Posterior vena cava (tissue), 2 donors: ENCODE measurements around the gene LAMTOR1. TPM values are rescaled to one million over a fixed set of nuclear protein-coding genes. Genes with fewer than 3 reads are reported as not detected.

ENCODE experiments used
- DNase-seq: peaks from one replicate; pipeline ENCODE4 v3.0.0-alpha.2; 2020; ENCODE audit warnings: low spot score
- intact Hi-C, 2 donors: fragments of 100-400 bp; cut with DNase I; formaldehyde crosslinking; loops; one replicate each; pipeline versions ENCODE4 v1.14.1 to v1.14.2; 2022 to 2023
- total RNA-seq, 2 donors: library from RNA; stranded (reverse); fragmentation: NEBNext Ultra II Directional; extraction: Animal tissue kit (Norgen Biotek cat#: 25700); gene quantifications; one replicate each; pipeline ENCODE4 v1.2.1, GENCODE V29; 2021
- donor health status: DM: yes; HTN: yes; CAD: no.
- donor health status: DM: yes; HTN: yes; CAD: no.

The LAMTOR1 gene
- total RNA-seq, 2 donors from 2014 or later: 63.3 to 73.7 TPM

- intact Hi-C loops: no loop called here
- no peak for DNase-seq
Measured at GRCh38 chr11:72123117-72123653, 20.1 kb upstream of the LAMTOR1 start.

- DNase-seq: no peak
- intact Hi-C loops: no loop called here
Measured at GRCh38 chr11:72122607-72123006, 19.5 kb upstream of the LAMTOR1 start.

GRCh38 chr11:72120930-72121329, 17.8 kb upstream of the LAMTOR1 start:
- intact Hi-C loops: no loop called here
- DNase-seq: no peak

GRCh38 chr11:72119198-72119597, 16.1 kb upstream of the LAMTOR1 start:
- no peak for DNase-seq
- intact Hi-C loops: no loop called here

- DNase-seq: no peak
- intact Hi-C loops: no loop called here
Measured at GRCh38 chr11:72116019-72116755, 13.1 kb upstream of the LAMTOR1 start.

- intact Hi-C loops: loop anchor here in 1 of 2 donors (1.0 kb wide), 1 partner anchor 51 kb away; no protein-coding TSS in a partner anchor
- DNase-seq: no peak
Measured at GRCh38 chr11:72114570-72114969, 11.5 kb upstream of the LAMTOR1 start.

GRCh38 chr11:72112978-72113808, 10.1 kb upstream of the LAMTOR1 start:
- intact Hi-C loops: no loop called here
- no peak for DNase-seq

GRCh38 chr11:72112143-72112977, 9.3 kb upstream of the LAMTOR1 start, which contains the start of gene ANAPC15:
Gene ANAPC15 (minus strand): TSS chr11:72112695. CDS start chr11:72111276, 1,419 bp downstream.
- peak; percentile 99 for DNase-seq
- intact Hi-C loops: no loop called here

GRCh38 chr11:72111300-72112142, 8.4 kb upstream of the LAMTOR1 start:
- DNase-seq: no peak
- intact Hi-C loops: no loop called here

GRCh38 chr11:72105888-72106287, 2.8 kb upstream of the LAMTOR1 start, which contains the start of gene TOMT:
Gene TOMT (plus strand): TSS chr11:72105924. CDS start chr11:72105952, 28 bp downstream.
- no peak for DNase-seq
- intact Hi-C loops: no loop called here

GRCh38 chr11:72103754-72104167, 664 bp upstream of the LAMTOR1 start:
- intact Hi-C loops: no loop called here
- no peak for DNase-seq

GRCh38 chr11:72102631-72102945, 509 bp downstream of the LAMTOR1 start:
- intact Hi-C loops: no loop called here
- no peak for DNase-seq

GRCh38 chr11:72102162-72102561, 935 bp downstream of the LAMTOR1 start:
- DNase-seq: no peak
- intact Hi-C loops: no loop called here

GRCh38 chr11:72100462-72100861, 2.6 kb downstream of the LAMTOR1 start:
- intact Hi-C loops: no loop called here
- DNase-seq: no peak

GRCh38 chr11:72100009-72100408, 3.1 kb downstream of the LAMTOR1 start:
- intact Hi-C loops: no loop called here
- DNase-seq: no peak

GRCh38 chr11:72098741-72099140, 4.4 kb downstream of the LAMTOR1 start:
- DNase-seq: no peak
- intact Hi-C loops: loop anchor here in 1 of 2 donors (5.0 kb wide), 1 partner anchor 81 kb away; no protein-coding TSS in a partner anchor

- intact Hi-C loops: loop anchor here (2.0 to 5.0 kb wide), 2 partner anchors 64 to 66 kb away; no protein-coding TSS in a partner anchor
- peak; percentile 89 for DNase-seq
Measured at GRCh38 chr11:72091292-72091691, 11.8 kb downstream of the LAMTOR1 start.

GRCh38 chr11:72088076-72088808, 14.9 kb downstream of the LAMTOR1 start:
- intact Hi-C loops: no loop called here
- DNase-seq: no peak
